Vagina (tissue), 2 donors: ENCODE data around the gene CCL25.

Experiments
- CTCF ChIP-seq, 3 experiments: fragments of 450-650 bp in 2 of 3; fragments of 200-600 bp in 1 of 3; sonication (generic) in 1 of 3; IDR thresholded peaks; one replicate each; pipeline ENCODE4 v1.5.1; 2017 to 2019; ENCODE audit warnings: antibody characterized with exemption in 3 of 3, mild to moderate bottlenecking in 2 of 3, moderate library complexity in 2 of 3
- POLR2A ChIP-seq, 2 donors: fragments of 450-650 bp; IDR thresholded peaks; one replicate each; pipeline ENCODE4 v1.6.1; 2017; ENCODE audit warnings: antibody characterized with exemption in 2 of 2, mild to moderate bottlenecking in 2 of 2, moderate library complexity in 2 of 2
- POLR2AphosphoS5 ChIP-seq, 2 donors: sonication (generic); formaldehyde crosslinking; IDR thresholded peaks; one replicate each; pipeline ENCODE4 v1.9.0; 2017; ENCODE audit warnings: antibody characterized with exemption in 2 of 2, mild to moderate bottlenecking in 2 of 2, low read depth in 1 of 2; ENCODE audit not compliant: insufficient read depth in 1 of 2

- no peak for TF ChIP-seq POLR2A (IDR thresholded peaks at IDR 0.05)
- TF ChIP-seq CTCF (IDR thresholded peaks at IDR 0.05), result no peak
- no peak for TF ChIP-seq POLR2AphosphoS5 (IDR thresholded peaks at IDR 0.05; ENCODE audit: insufficient read depth in 1 of 2, low read depth in 1 of 2)
Observed at GRCh38 chr19:8085598-8086408, 33.2 kb downstream of the CCL25 start.
